C4-2B (cell line): ENCODE data around the gene PTPN23.

Experiments
- ZFX ChIP-seq: fragments of 450-650 bp; IDR thresholded peaks from 2 replicates; pipeline ENCODE4 v1.6.1; 2017
- TF ChIP-seq, protein P1 (sequence below): fragments of 450-650 bp; conservative IDR thresholded peaks from 2 replicates; pipeline ENCODE4 v1.5.1; 2017; ENCODE audit warnings: mild to moderate bottlenecking

DNA sequence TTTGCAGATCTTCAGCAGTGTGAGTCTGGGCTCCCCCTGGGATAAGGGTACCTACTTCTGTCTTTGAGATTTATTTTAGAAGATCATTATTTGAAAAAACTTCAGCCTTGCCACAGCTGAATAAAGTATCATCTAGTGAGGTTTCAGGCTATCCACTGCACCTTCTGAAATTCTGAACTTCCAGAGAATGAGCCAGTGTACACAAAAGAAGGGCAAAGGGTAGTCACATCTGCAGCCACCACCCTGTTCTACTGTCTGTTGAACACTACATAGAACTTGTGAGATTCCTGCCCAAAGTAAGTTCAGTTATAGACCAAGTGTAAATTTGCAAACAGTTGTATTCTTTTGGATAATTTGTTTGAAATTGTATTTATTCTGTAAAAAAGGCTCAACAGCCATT, 38.0 kb upstream of the PTPN23 start:
- TF ChIP-seq, protein P1, sequence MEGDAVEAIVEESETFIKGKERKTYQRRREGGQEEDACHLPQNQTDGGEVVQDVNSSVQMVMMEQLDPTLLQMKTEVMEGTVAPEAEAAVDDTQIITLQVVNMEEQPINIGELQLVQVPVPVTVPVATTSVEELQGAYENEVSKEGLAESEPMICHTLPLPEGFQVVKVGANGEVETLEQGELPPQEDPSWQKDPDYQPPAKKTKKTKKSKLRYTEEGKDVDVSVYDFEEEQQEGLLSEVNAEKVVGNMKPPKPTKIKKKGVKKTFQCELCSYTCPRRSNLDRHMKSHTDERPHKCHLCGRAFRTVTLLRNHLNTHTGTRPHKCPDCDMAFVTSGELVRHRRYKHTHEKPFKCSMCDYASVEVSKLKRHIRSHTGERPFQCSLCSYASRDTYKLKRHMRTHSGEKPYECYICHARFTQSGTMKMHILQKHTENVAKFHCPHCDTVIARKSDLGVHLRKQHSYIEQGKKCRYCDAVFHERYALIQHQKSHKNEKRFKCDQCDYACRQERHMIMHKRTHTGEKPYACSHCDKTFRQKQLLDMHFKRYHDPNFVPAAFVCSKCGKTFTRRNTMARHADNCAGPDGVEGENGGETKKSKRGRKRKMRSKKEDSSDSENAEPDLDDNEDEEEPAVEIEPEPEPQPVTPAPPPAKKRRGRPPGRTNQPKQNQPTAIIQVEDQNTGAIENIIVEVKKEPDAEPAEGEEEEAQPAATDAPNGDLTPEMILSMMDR: no peak
- no peak for TF ChIP-seq ZFX
